Measurements from ENCODE around the gene ZNF189.

DNA sequence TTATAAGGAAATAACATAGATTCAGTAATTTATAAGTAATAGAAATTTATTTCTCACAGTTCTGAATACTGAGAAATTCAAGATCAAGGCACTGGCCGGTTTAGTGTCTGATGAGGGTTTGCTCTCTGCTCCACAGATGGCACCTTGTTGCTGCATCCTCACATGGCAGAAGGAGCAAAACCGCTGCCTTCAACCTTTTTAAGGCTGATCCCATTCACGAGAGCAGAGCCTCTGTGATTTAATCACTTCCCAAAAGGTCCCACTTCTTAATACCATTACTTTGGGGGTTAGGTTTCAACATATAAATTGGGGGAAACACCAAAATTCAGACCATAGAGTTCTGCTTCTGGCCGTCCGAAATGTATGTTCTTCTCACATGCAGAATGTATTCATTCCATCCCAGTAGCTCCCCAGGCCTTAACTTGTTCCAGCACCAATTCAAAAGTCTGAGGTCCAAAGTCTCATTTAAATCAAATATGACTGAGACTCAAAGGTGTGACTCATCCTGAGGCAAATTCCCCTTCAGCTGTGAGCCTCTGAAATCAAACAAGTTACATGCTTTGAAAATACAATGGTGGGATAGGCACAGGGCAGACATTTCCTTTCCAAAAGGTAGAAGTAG is 44.4 kb upstream of the ZNF189 start:
- TF ChIP-seq CTCF (IDR thresholded peaks at IDR 0.05; ENCODE audit: borderline replicate concordance, extremely low read depth, low read length, poor library complexity, severe bottlenecking), result no peak
- TF ChIP-seq EZH2 (IDR thresholded peaks at IDR 0.05; ENCODE audit: borderline replicate concordance, low read depth, low read length, severe bottlenecking), result no peak
